ENCODE data around the gene TMEM248.

Gene TMEM248

DNA sequence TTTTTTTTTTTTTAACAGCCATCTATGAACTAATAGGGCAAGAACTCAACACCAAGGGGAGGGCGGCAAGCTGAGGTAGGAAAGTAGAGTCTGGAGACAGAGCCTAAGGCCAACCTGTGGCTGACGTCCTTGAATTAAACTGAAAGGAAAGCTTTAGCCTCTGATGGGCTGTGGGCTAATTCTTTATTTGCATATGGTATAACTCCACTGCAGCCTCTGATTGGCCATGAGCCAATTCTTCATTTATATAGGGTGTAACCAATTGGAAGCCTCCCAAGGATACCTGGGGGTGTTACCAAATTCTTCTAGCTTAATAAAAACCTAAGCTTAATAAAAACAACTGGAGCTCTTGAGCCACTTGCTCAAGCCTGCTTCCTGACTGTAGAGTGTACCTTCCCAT lies 85.9 kb downstream of the TMEM248 start:
- no peak for DNase-seq

Data from 8988T (cell line).